Measurements from ENCODE around the gene CBLL2.

DNA sequence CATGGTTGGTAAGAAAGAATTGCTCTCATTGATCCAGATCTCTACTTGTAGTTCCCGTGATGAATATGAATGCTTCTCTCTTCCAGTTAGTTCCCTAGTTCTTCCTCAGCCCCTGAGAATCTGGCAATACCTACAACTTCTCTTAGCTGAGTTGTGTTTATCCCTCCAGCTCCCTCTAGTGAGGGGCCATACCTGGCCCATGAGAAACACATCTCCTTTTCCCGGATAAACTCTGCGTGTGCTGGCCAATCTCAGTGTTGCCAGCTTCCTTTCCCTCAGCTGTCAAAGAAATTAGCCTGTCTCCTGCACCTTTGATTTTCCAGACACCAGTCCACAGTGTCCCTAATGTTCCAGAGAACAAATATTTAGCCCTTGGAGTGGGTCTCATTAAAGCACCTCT lies 5.7 kb downstream of the CBLL2 start:
- TF ChIP-seq GATA2 (IDR thresholded peaks at IDR 0.05; ENCODE audit: low read depth, low read length) = no peak
- TF ChIP-seq GATA3 (IDR thresholded peaks at IDR 0.05; ENCODE audit: low read depth, low read length) = no peak
